ENCODE measurements around the gene ASTE1. TPM values are rescaled to one million over a fixed set of nuclear protein-coding genes. Genes with fewer than 3 reads are reported as not detected.

The ASTE1 gene
- total RNA-seq, 1 experiment from 2014 or later, result 9.7 TPM

DNA sequence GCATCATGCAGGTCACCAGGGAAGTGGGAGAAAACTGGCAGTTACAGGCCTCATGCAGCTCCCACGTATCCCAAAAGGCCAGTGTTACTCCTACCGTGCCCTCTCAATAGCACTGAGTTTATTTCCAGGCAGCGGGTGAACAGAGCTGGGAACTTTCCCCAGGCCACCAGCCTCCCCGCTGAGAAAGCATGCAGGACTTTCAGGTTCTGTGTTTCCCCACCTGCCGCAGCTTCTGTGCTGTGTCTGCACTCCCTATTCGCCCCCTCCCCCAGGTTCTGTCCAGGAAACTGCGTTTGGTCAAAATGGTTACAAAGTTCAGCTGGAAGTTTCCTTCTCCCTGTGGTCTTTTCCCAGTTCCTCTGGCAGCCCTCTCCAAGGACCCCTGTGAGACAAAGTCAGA lies 21.4 kb upstream of the ASTE1 start:
- Mint-ChIP-seq H3K4me1 (peaks cover 4 to 8% of the 10 kb centered on the region in 2 experiments; a peak in 2 of 4 replicates), H3K27ac (peak overlapping the region in 1 of 3 experiments; percentile 82; a peak in 3 of 7 replicates), H3K9me3 (peaks cover 7 to 16% of the 10 kb centered on the region in 2 experiments; a peak in 4 of 5 replicates), H3K36me3 (ENCODE audit: insufficient read depth in 1 of 3, low read depth in 3 of 3) (peaks cover 0 to 20% (median 15%) of the 10 kb centered on the region in 3 experiments; a peak in 5 of 7 replicates), H3K4me3 (no peak overlapping the region), H3K27me3 (ENCODE audit: low read depth) (peaks cover 4% of the 10 kb centered on the region; the same call in 1 of the 2 replicates)
- H3K14ac ChIP-seq (ENCODE audit: insufficient read depth, low read length), result no peak overlapping the region
- no peak overlapping the region for H3K4ac ChIP-seq (ENCODE audit: low read depth, low read length)
- no peaks in the 10 kb centered on the region for H3K9me3 ChIP-seq (ENCODE audit: control insufficient read depth, low read depth, low read length)
- no peaks in the 10 kb centered on the region for H3K4me1 ChIP-seq (ENCODE audit: insufficient read depth, low read length)
- no peak for TF ChIP-seq CTCF (conservative IDR thresholded peaks at IDR 0.05)
- H3K18ac ChIP-seq (ENCODE audit: insufficient read length, low read depth, low read length), result peak overlapping the region; percentile 53
- no CpG with 5 or more reads among the region's 7 CpGs for WGBS (ENCODE audit: extremely low coverage, insufficient read length, low lambda C conversion rate)
- H3K27me3 ChIP-seq (ENCODE audit: insufficient read depth, low read length), result no peaks in the 10 kb centered on the region
- no peak overlapping the region for H2BK12ac ChIP-seq (ENCODE audit: insufficient read length, low read depth, low read length)
- no peak overlapping the region for H2BK120ac ChIP-seq (ENCODE audit: low read depth, low read length, poor library complexity, severe bottlenecking)
- H3K23me2 ChIP-seq (ENCODE audit: insufficient read length, low read depth, low read length, poor library complexity, severe bottlenecking), result no peaks in the 10 kb centered on the region
- H3K27ac ChIP-seq (ENCODE audit: insufficient read length, low read depth, low read length), result no peak overlapping the region
- H3K56ac ChIP-seq (ENCODE audit: insufficient read length, low read depth, low read length), result no peak overlapping the region
- no peak overlapping the region for H2AFZ ChIP-seq (ENCODE audit: low read length)
- H3K4me2 ChIP-seq (ENCODE audit: insufficient read depth, insufficient read length, low read length), result no peak overlapping the region
- no peaks in the 10 kb centered on the region for H3K79me2 ChIP-seq (ENCODE audit: insufficient read depth, low read length)
- no peak overlapping the region for H3K9ac ChIP-seq (ENCODE audit: extremely low read depth, insufficient read length, low read length)
- no peak overlapping the region for H2AK5ac ChIP-seq (ENCODE audit: insufficient read length, low read length)
- no peak for DNase-seq
- H4K91ac ChIP-seq (ENCODE audit: insufficient read length, low read depth, low read length), result no peak overlapping the region
- H2BK20ac ChIP-seq (ENCODE audit: low read depth, low read length, poor library complexity, severe bottlenecking), result no peak overlapping the region
- H3K79me1 ChIP-seq (ENCODE audit: insufficient read depth, low read depth, low read length, poor library complexity, severe bottlenecking), result no peaks in the 10 kb centered on the region
- no peak overlapping the region for H3K23ac ChIP-seq (ENCODE audit: insufficient read length, low read depth, low read length)
- no peak overlapping the region for H4K8ac ChIP-seq (replicated peaks; ENCODE audit: insufficient read length, low read depth, low read length)
- H4K5ac ChIP-seq (ENCODE audit: insufficient read length, low read depth, low read length), result no peak overlapping the region
- no peak overlapping the region for H2BK5ac ChIP-seq (ENCODE audit: insufficient read length, low read length)
- no peak overlapping the region for H3T11ph ChIP-seq (ENCODE audit: low read length)
- no peaks in the 10 kb centered on the region for H4K20me1 ChIP-seq (ENCODE audit: control insufficient read depth, insufficient read depth, insufficient read length)
- no peak overlapping the region for H2BK15ac ChIP-seq (ENCODE audit: low read depth, low read length)
